CD4-positive, alpha-beta T cell treated with Interleukin-6 at 100 ng/mL for 8 hours (primary cell): ENCODE data around the gene LIPC.

ENCODE experiments used
- DNase-seq: peaks from one replicate; pipeline ENCODE4 v3.0.0-alpha.2; 2020; ENCODE audit warnings: mixed read lengths, low spot score

The LIPC gene

GRCh38 chr15:58495891-58496408 is 64.2 kb downstream of the LIPC start:
- peak; percentile 6 for DNase-seq

- no peak for DNase-seq
Measured at GRCh38 chr15:58497046-58497785, 65.4 kb downstream of the LIPC start.

- no peak for DNase-seq
Measured at GRCh38 chr15:58498821-58499580, 67.2 kb downstream of the LIPC start.

- no peak for DNase-seq
Measured at GRCh38 chr15:58501006-58501405, 69.2 kb downstream of the LIPC start.

GRCh38 chr15:58501636-58502188 is 69.9 kb downstream of the LIPC start:
- no peak for DNase-seq

- no peak for DNase-seq
Measured at GRCh38 chr15:58503139-58504027, 71.6 kb downstream of the LIPC start.

GRCh38 chr15:58504674-58505234 is 73.0 kb downstream of the LIPC start:
- DNase-seq = no peak

- no peak for DNase-seq
Measured at GRCh38 chr15:58505581-58505980, 73.8 kb downstream of the LIPC start.

GRCh38 chr15:58506064-58506490 is 74.3 kb downstream of the LIPC start:
- DNase-seq = peak; percentile 7

- DNase-seq = no peak
Measured at GRCh38 chr15:58506783-58507668, 75.2 kb downstream of the LIPC start.

- no peak for DNase-seq
Measured at GRCh38 chr15:58509556-58509955, 77.8 kb downstream of the LIPC start.

GRCh38 chr15:58510715-58511598 is 79.2 kb downstream of the LIPC start:
- DNase-seq = no peak

GRCh38 chr15:58511599-58511987 is 79.8 kb downstream of the LIPC start:
- no peak for DNase-seq

GRCh38 chr15:58512522-58512921 is 80.7 kb downstream of the LIPC start:
- DNase-seq = no peak

- DNase-seq = no peak
Measured at GRCh38 chr15:58513008-58513407, 81.2 kb downstream of the LIPC start.

- DNase-seq = no peak
Measured at GRCh38 chr15:58513726-58514336, 82.0 kb downstream of the LIPC start.

GRCh38 chr15:58515807-58516206 is 84.0 kb downstream of the LIPC start:
- DNase-seq = no peak

GRCh38 chr15:58517252-58517681 is 85.5 kb downstream of the LIPC start:
- peak; percentile 15 for DNase-seq
